HUDEP-2 (cell line): ENCODE data around the gene ULK4.

Source experiments
- DNase-seq, 76 experiments: peaks; one replicate each; lab custom pipeline; 2025; ENCODE audit not compliant: unreplicated experiment in 76 of 76; lab: John Stamatoyannopoulos, UW

Gene ULK4

DNA sequence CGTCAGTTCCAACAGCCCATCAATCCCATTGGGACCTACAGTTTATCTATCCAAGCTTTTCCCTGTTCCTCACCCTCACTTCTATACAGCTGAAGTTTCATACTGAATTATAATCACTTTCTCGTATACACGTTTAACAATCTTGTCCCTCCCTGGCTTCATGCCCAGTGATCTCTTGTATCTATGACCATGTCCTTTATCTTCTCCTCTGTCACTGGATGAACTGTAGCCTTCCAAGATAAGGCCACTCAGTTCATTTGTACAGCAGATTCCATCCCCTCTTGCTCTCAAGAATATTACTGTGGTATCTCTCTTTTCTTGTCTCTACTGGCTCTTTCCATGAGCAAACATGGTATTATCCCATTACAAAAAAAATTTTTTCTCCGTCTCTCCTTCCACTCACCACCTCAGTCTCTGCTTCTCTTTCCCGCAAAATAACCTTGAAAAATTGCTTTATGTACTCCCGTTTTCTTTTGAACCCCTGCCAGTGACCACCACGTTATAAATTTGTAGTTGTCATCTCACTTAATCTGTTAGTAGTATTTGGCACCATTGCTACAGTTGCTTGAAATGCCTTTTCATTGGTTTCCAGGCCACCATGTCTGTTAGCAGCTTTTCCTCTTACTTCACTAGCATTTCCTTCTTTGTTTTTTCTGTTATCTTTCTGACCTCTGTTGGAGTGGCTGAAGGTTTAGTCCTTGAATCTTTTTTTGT, 753.2 kb downstream of the ULK4 start:
- DNase-seq = peak in 61 of 76 experiments; percentile 2 to 77 (median 41)

DNA sequence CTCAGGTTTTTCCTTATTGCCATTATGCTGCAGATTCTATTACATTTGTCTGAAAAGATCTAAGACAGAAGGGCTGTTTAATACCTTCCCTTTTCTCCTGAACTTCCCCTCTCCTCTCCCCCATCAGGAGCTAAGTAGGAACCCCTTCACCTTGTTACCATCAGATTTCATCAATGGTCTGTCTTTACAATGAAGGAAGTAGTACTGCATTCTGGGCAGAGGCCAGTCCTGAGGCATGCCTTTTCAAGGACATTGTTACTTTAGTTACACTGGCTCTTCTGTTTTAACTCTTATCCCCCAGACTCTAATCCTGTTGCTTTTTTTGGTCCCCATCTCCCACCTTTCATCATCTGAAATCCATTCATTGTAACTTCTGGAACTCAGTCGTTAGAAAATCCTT, 754.5 kb downstream of the ULK4 start:
- DNase-seq = no peak

DNA sequence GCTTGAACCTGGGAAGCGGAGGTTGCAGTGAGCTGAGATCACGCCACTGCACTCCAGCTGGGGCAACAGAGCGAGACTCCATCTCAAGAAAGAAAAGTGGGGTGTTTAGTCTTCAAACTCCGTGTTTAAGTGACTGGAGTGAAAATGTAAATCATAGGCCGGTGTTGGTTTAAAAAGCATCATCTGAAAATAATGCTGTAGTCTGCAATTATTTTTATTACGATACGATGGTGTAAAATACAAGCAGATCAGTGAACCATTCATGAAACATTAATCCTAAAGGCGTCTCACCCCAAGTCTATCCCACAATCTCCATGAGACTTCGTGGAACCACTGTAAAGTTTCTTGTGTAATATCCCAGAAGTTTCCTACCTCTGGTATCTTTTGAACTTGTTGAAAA, 756.3 kb downstream of the ULK4 start:
- DNase-seq = no peak

DNA sequence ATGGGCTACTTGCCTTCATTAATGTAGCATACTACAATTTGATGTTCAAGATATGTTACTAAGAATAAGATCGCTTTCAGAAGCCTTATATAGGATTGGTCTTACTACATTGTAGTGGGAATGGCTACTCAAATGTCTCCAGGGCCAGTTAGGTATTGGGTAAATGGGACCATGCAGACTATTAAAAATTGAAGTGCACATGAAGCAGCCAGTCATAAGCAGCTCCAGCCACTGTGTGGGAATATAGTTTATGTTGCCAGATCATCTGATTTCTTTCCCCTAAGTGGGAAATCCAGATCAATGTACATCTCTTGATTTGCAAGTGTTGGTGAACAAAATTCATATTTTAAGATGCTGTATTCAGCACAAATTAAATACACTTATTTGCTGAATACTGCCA, 757.5 kb downstream of the ULK4 start:
- DNase-seq = no peak

DNA sequence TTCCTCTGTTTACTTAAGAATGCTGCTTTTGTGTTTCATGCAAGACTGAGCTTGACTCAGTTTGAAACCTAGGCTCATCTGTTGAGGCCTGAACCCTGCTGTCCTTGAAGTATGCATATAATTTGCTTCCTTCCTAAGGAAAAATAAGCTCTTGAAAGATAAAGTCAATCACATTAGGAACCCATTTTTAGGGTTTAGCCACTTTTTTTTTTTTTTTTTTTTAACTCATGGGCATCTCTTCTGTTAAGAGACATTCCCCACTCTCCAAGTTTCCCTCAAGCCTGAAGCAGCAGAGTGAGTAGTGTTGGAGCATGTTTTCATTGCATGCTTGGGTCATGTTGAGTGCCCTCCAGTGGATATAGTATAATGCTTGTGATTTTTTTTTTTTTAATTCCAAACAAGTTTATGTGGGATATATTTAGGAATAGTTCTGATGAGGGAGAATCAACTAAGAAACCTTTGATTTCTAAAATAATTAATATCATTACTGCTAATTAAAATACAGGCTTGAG, 759.0 kb downstream of the ULK4 start:
- DNase-seq = peak in 3 of 76 experiments; percentile 9 to 19 (median 12)

DNA sequence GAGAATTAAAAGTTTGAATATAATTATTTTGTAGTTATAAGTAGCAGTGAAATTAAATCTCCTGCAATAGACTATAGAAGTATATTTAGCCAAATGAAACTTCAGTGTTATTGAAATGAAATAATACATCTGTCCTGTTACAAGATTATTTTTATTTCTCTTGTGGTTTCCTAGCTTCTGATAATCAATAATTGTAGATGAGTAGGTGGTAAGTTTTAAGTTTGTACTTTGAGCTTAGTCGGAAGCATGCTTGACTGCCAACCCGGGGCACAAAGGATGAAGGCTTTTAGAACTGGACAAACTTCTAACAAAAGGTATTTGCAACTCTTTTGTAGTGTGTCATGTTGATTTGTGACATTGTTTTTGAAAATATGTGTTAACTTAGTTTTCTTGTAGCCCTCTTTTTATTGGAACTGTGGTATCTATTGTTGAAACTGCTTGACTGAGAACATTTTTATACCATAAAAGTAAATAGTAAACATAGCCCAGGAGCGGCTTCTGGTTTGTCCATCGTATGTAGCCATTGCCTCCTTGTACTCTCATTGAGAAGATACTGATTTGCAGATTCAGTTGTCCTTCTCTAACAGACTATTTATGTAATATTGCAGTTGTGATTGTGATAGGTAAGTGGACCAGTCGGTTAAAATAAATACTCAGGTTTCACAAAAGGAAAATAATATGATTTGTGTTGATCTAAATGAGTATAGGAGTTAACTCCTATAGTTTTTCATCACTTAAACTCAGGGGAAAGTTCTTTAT, 759.6 kb downstream of the ULK4 start:
- no peak for DNase-seq

DNA sequence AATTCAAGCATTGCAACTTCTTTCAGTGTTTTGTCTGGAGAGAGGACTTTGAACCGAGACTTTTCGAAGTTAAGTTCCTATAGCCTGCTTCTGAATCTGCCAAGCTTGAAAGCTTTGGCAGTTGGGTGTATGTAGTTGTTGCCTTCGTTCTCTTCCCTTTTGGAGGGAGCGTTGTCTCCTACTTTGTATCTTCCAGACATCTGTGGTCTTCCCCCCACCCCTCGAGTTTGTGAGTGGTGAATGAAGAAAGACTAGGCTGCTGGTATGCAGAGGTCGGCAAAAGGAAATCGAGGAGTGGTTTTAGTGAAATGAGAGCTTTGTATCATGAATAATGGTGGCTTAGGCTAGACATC, 761.3 kb downstream of the ULK4 start:
- peak in 18 of 76 experiments; percentile 2 to 35 (median 7) for DNase-seq

DNA sequence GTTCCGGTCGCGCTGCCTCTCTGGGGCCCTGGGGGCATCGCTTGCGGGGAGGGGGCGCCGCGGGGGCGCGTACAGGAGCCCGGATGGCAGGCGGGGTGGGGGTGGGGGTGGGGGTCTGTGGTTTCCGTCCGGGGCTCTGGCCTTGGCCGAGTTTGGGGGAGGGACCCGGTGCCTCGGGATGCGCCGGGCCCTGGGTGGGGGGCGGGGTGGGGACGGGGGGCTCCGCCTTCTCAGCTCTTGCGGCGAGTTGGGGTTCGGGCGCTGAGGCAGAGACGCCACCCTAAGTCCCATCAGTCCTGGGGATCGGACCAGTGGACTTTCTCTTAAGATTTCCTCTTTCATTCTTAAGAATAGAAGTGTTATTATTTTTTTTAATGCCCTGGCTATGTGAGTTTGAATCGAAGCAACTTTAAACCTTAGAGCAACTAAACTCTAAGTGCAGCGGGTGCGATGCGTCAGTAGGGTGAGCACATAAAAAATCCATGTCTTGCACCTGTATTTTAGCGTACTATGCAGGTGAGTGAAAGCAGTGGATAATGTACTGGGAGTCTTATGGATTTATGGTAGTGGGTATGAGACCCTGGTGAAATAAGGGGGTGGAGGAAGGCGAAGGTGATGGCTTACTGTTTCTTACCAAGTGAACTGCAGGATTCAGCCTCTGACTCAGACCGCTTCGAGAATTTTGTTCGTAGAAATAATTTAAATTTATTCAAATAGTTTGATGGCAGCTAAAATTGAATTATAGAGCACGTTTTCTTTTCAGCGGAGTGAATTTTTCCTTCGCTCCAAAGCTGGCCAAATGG, 761.8 kb downstream of the ULK4 start:
- peak in 12 of 76 experiments; percentile 6 to 33 (median 15) for DNase-seq

DNA sequence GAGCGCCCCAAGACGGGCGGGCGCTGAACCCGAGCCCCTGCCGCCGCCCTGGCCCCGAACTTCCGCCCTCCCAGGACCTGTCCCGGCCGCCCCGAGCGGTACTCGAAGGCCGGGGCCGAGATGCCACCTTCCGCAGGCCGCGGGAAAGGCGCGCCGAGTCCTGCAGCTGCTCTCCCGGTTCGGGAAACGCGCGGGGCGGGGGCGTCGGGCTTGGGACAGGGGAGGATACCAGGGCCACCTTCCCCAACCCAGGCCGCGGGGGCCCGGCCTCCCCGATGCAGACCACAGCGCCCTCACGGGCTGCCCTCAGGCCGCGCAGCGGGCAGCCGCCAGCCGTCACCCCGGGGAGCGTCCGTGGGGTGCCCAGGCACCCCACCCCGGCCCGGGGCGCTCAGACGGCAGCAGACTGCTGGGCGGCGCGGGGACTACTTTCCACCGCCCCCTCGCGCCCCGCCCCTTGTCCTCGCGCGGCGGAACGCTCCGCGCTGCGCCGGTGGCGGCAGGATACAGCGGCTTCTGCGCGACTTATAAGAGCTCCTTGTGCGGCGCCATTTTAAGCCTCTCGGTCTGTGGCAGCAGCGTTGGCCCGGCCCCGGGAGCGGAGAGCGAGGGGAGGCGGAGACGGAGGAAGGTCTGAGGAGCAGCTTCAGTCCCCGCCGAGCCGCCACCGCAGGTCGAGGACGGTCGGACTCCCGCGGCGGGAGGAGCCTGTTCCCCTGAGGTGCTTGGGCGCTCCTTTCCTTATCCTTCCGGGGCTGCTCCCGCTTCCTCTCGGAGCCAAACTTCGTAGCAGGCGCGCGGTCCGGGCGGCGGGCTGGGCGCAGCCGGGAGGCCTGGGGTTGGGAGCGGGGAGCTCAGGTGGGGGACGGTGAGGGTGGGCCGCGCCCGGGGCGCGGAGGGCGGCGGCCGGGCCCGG, 762.7 kb downstream of the ULK4 start, which contains the start of gene CTNNB1:
TSS of gene CTNNB1 (plus strand) at position 556 of the 916 bp plus-strand sequence. CDS start 24,564 bp downstream, outside the sequence.
- peak; percentile 22 to 89 (median 77) for DNase-seq

DNA sequence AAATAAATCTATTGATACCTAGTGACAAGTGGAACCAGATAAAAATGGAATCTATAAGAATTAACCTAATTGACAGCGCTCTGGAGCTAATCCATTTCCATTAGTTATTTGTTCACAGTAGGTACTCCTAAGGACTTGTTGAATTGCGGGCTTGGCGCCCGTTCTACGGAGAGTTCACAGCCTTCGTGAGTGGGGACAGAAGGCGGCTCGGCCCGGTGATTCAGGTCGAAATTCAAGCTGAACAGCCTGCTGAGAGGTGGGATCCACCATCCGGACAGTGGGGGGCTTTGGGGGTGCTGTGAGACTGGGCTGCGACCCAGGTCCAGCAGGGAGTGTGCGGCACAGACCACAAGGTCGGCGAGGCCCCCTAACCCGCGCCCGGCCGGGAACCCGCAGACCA, 763.4 kb downstream of the ULK4 start:
- peak in 8 of 76 experiments; percentile 5 to 37 (median 23) for DNase-seq

DNA sequence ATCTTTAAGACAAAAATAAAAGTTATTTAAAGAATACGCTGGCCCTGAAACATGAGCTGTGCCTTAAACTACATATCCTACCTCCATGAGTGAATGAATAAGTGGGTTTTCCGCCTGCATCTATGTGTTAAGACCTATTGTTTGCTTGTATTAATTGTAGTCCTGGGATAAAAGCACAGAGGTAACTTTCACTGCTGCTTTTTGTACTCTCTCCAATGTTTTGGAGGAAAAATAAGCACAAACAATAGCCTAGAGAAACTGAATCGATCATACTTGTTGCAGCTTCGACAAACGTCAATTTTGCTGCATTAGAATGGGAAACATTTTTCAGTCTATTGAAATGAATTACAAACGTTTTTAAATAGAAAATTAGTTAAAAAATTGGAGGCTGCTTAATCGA, 763.9 kb downstream of the ULK4 start:
- no peak for DNase-seq
